ENCODE measurements around the gene MMADHC. TPM values are rescaled to one million over a fixed set of nuclear protein-coding genes. Genes with fewer than 3 reads are reported as not detected.

The MMADHC gene
- total RNA-seq, 1 experiment from 2014 or later, result 99.3 TPM

DNA sequence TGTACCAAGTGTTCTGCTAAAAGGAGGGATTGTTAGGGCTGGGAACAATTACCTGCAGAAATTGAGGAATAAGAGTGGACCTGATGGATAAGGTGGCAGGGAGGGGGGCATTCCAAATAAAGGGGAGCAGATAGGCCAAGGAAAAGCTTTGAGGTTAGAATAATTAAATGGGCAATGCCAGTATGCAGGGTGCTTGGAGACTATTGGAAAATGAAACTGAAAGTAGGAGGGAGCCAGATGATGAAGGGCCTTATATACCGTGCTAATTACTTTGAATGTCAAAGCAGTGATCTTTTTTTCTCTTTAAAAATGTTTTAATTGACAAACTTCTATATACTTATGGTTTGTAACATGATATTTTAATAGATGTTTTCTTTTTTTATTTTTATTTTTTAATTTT, 42.9 kb downstream of the MMADHC start:
- H3K4me1 ChIP-seq, result no peaks in the 10 kb centered on the region
- H3K27ac ChIP-seq, result no peak overlapping the region
- H3K9me3 ChIP-seq (replicated peaks), result no peaks in the 10 kb centered on the region
- no peaks in the 10 kb centered on the region for H3K36me3 ChIP-seq
- DNase-seq, result no peak
- no peak overlapping the region for H3K4me3 ChIP-seq
- H3K27me3 ChIP-seq, result no peaks in the 10 kb centered on the region

DNA sequence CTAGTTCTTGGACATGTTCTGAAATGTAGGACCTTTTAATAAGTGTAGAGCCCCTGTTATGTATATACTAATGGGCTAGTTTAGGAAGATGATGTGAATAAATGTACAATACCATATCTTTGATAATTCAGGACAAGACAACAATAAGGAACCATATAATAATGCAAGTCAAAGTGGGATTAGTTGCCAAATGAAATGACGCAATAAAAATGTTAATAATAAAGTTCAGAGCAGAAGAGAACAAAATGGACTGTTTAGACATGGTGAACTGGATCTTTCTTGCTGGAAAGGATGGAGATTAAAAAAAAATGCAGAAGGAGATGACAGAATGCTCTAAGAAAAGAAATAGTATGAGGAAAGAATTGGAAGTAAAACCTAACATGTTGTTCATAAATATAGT, 43.7 kb downstream of the MMADHC start:
- no peaks in the 10 kb centered on the region for H3K9me3 ChIP-seq (replicated peaks)
- no peaks in the 10 kb centered on the region for H3K27me3 ChIP-seq
- H3K36me3 ChIP-seq, result no peaks in the 10 kb centered on the region
- no peak overlapping the region for H3K27ac ChIP-seq
- DNase-seq, result no peak
- H3K4me1 ChIP-seq, result no peaks in the 10 kb centered on the region
- no peak overlapping the region for H3K4me3 ChIP-seq

GRCh38 chr2:149540138-149540537, 47.4 kb downstream of the MMADHC start:
- Histone ChIP-seq H3K4me1 (0 out of 2 replicates have a peak, but pooled peaks cover 2% of the 10 kb centered on the region), H3K4me3 (no peak overlapping the region), H3K36me3 (no peaks in the 10 kb centered on the region), H3K27me3 (no peaks in the 10 kb centered on the region), H3K27ac (no peak overlapping the region), H3K9me3 (replicated peaks) (no peaks in the 10 kb centered on the region)
- no peak for DNase-seq

- DNase-seq, result no peak
- Histone ChIP-seq H3K27me3 (no peaks in the 10 kb centered on the region), H3K9me3 (replicated peaks) (no peaks in the 10 kb centered on the region), H3K27ac (no peak overlapping the region), H3K4me3 (no peak overlapping the region), H3K36me3 (no peaks in the 10 kb centered on the region), H3K4me1 (0 out of 2 replicates have a peak, but pooled peaks cover 2% of the 10 kb centered on the region)
Measured at GRCh38 chr2:149538138-149538833, 49.3 kb downstream of the MMADHC start.

DNA sequence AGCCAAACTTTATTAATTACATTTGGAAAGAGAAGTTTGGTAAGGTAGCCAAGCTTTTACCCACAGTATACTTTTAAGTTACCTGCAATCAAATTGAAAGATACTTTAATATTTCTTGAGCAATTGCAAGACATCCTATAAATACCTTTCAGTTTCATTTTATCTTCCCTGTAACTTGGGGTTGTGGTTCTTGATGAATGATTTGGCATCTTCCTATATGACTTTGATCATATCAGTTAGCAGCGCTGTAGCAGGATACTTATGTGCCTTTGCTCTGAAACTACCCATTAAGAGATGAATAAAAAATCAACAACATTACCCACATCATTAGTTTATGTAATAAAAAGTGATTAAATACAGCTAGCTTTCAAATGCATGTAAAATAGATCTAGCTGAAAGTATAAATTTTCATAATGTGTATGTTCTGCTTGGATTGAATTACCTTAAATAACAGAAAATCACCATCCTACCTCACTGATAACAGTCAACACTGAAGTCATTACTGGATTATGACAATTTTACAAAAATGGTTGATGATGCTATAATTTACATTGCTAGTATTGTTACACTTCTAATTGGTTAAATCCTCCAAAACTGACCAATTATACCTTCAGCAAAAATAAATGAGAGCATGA, 50.4 kb downstream of the MMADHC start:
- Histone ChIP-seq H3K36me3 (no peaks in the 10 kb centered on the region), H3K27ac (no peak overlapping the region), H3K27me3 (no peaks in the 10 kb centered on the region), H3K4me1 (0 out of 2 replicates have a peak, but pooled peaks cover 2% of the 10 kb centered on the region), H3K9me3 (replicated peaks) (no peaks in the 10 kb centered on the region), H3K4me3 (no peak overlapping the region)
- DNase-seq, result no peak

DNA sequence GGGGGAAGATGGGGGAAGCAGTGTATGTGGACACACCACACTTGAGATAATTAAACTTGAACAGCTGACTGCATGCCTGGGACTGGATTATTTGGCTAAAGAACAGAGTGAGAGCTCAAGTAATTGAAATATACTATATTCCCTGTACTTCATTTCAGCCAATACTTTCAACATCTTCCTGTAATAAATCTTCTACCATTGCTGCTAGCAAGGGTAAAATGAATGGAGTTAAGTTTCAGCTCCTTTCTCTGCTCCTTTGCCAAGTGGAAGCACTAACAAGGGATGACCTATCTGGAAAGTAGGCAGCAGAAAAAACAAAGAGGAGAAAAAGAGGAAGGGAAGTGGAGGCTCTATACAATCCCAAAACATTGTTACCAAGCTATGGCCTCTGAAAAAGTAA, 50.9 kb downstream of the MMADHC start:
- DNase-seq, result peak in 1 of 2 experiments; percentile 7

GRCh38 chr2:149534674-149535073, 52.9 kb downstream of the MMADHC start:
- Histone ChIP-seq H3K27me3 (no peaks in the 10 kb centered on the region), H3K4me1 (0 out of 2 replicates have a peak, but pooled peaks cover 2% of the 10 kb centered on the region), H3K36me3 (no peaks in the 10 kb centered on the region), H3K9me3 (replicated peaks) (no peaks in the 10 kb centered on the region), H3K27ac (no peak overlapping the region), H3K4me3 (no peak overlapping the region)
- no peak for DNase-seq

More for the DNA sequence above, 50.9 kb downstream of the MMADHC start:
- Histone ChIP-seq H3K27ac (no peak overlapping the region), H3K27me3 (no peaks in the 10 kb centered on the region), H3K9me3 (replicated peaks) (no peaks in the 10 kb centered on the region), H3K36me3 (no peaks in the 10 kb centered on the region), H3K4me3 (no peak overlapping the region), H3K4me1 (0 out of 2 replicates have a peak, but pooled peaks cover 2% of the 10 kb centered on the region)

DNA sequence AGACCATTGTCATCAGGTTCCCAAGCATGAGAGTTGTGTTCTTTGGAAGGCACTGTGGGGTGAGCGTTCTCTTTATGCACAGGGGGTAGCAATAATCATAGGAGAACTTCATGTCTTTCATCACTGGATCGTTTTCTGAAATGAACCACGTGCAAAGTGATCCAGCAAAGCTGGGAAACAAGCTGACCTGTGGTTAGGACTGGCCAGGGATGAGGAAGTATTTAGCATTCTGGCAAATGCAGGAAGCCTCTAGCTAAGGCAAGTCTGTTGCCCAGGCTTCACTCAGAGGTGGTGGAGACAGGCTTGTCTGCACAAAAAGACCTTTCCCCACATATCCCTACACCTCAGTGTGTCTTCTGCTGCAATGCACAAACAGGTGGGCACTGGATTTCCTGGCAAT, 58.6 kb downstream of the MMADHC start:
- no peak overlapping the region for H3K27ac ChIP-seq
- H3K27me3 ChIP-seq, result no peaks in the 10 kb centered on the region
- no peak overlapping the region for H3K4me3 ChIP-seq
- H3K9me3 ChIP-seq (replicated peaks), result no peaks in the 10 kb centered on the region
- H3K4me1 ChIP-seq, result no peaks in the 10 kb centered on the region
- H3K36me3 ChIP-seq, result no peaks in the 10 kb centered on the region
- DNase-seq, result no peak

DNA sequence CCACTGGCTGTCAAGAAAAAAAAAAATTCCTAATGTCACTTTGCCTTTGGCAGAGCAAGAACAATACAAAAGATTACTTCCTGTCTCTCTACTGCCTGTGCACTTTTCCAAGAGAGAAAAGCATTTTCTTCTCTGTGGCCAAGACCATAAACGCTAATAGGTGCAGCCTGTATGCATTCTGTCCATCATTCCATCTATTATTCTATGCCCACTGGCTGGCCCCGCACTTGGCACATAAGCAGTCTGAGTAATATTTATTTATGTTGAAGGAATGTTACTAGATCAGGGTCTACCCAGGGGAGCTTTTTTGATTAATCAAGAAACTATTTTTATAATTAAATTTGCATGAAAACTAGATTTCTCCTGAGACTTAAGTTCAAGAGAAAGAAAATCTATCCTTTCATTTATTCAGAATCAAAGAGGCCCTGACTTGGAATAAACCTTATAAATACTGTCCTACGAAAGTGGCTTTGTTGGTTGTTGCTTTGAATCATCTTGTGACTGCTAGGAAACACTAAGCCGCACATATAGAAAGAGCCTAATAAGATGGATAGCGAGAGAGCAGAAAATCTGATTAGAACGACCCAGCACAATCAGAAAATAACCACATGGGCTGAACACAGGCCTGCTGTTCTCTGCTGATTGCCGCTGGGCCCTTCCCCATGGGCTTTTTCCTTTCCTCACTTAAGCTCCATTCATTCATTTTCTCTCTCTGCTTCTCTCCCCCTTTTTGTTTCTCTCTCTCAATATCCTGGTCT, 59.4 kb downstream of the MMADHC start:
- H3K36me3 ChIP-seq, result no peaks in the 10 kb centered on the region
- H3K27ac ChIP-seq, result no peak overlapping the region
- no peaks in the 10 kb centered on the region for H3K4me1 ChIP-seq
- no peaks in the 10 kb centered on the region for H3K9me3 ChIP-seq (replicated peaks)
- no peak for DNase-seq
- H3K4me3 ChIP-seq, result no peak overlapping the region
- H3K27me3 ChIP-seq, result no peaks in the 10 kb centered on the region

DNA sequence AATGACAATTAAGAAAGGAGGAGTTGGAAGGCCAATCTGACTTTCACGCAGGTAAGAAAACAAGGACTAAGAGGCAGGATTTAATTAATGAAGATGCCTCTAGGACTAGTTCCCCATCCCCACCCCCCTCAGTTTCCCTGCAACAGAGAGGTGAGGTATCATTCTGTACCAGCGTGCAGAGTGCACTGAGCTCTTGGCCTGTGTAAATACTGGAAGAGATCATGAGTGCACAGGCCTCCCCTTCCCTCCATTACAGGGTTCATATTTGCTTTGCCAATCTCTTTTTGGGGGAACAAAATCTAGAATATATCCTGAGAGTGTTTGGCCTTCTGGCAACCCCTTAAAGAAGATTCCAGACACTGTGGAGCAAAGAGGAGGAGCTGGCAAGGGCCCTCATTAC, 60.9 kb downstream of the MMADHC start:
- no peak overlapping the region for H3K4me3 ChIP-seq
- DNase-seq, result no peak
- no peaks in the 10 kb centered on the region for H3K36me3 ChIP-seq
- H3K27ac ChIP-seq, result no peak overlapping the region
- H3K27me3 ChIP-seq, result no peaks in the 10 kb centered on the region
- no peaks in the 10 kb centered on the region for H3K4me1 ChIP-seq
- H3K9me3 ChIP-seq (replicated peaks), result 0 out of 2 replicates have a peak, but pooled peaks cover 2% of the 10 kb centered on the region

- Histone ChIP-seq H3K27ac (no peak overlapping the region), H3K9me3 (replicated peaks) (0 out of 2 replicates have a peak, but pooled peaks cover 2% of the 10 kb centered on the region), H3K36me3 (no peaks in the 10 kb centered on the region), H3K27me3 (no peaks in the 10 kb centered on the region), H3K4me1 (no peaks in the 10 kb centered on the region), H3K4me3 (no peak overlapping the region)
- no peak for DNase-seq
Measured at GRCh38 chr2:149525323-149525722, 62.3 kb downstream of the MMADHC start.
